ENCODE results near the gene HOXA1.
"Not testable (repeated sequence)": the region's sequence is repeated elsewhere in the genome, so short reads cannot be mapped to it uniquely, and the experiment has no call there.

Gene HOXA1

DNA sequence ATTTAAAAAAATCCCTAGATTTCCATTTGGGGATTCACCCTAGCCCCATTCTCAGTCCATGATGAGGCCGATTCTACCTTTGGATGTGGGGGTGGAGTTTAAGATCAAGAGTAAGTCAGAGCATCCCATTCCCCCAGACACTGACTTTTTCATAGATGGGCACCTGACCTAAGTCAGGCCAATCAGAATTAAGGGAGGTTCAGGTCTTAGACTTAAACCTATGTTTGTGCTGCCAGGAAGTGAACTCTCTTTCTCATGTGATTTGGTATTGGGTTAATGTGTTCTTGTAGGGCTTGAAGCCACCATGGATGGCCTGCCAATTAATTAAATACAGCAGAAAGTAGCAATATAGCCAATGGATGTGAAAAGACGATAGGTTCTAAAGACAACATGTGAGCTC lies 30.1 kb downstream of the HOXA1 start:
- Mint-ChIP-seq H3K4me3 (no peak overlapping the region), H3K9me3 (no peaks in the 10 kb centered on the region), H3K27me3 (peaks cover 23 to 24% of the 10 kb centered on the region in 2 donors), H3K4me1 (ENCODE audit: low read depth in 2 of 2) (no peaks in the 10 kb centered on the region), H3K36me3 (ENCODE audit: insufficient read depth) (no peaks in the 10 kb centered on the region), H3K27ac (no peak overlapping the region)
- ATAC-seq (replicated peaks) = no peak
- no peak for DNase-seq

DNA sequence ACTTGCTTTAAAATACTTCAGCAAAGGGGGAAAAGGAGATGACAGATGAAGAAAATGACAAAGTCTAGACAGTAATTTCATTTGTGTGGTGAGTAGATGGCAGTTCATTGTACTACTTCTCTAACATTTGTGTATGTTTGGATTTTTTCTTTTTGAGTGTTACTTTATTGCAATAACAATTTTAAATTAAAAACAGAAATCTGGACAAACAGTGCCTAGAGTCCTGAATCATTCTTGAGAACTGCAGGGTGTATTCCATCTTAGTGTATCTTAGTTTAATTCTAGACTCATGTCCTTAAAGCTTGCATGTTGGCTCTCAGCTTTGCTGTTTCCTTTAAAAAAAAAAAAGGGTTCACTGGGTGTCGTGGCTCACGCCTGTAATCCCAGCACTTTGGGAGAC lies 31.1 kb downstream of the HOXA1 start:
- H3K27me3 Mint-ChIP-seq = peaks cover 32 to 35% of the 10 kb centered on the region in 2 donors
- DNase-seq (no peak), ATAC-seq (replicated peaks) (no peak)
- no peak overlapping the region for H3K27ac Mint-ChIP-seq
- no peaks in the 10 kb centered on the region for H3K36me3 Mint-ChIP-seq (ENCODE audit: insufficient read depth)
- H3K4me1 Mint-ChIP-seq (ENCODE audit: low read depth in 2 of 2) = no peaks in the 10 kb centered on the region
- no peak overlapping the region for H3K4me3 Mint-ChIP-seq
- H3K9me3 Mint-ChIP-seq = no peaks in the 10 kb centered on the region

GRCh38 chr7:27064159-27064558 lies 31.6 kb downstream of the HOXA1 start:
- no peak overlapping the region for H3K4me3 Mint-ChIP-seq
- no peak for DNase-seq
- H3K36me3 Mint-ChIP-seq (ENCODE audit: insufficient read depth) = no peaks in the 10 kb centered on the region
- no peaks in the 10 kb centered on the region for H3K4me1 Mint-ChIP-seq (ENCODE audit: low read depth in 2 of 2)
- H3K27me3 Mint-ChIP-seq = peaks cover 32 to 39% of the 10 kb centered on the region in 2 donors
- no peaks in the 10 kb centered on the region for H3K9me3 Mint-ChIP-seq
- H3K27ac Mint-ChIP-seq = no peak overlapping the region
- ATAC-seq (replicated peaks) = no peak

GRCh38 chr7:27062946-27063345 lies 32.9 kb downstream of the HOXA1 start:
- H3K4me3 Mint-ChIP-seq = no peak overlapping the region
- peaks cover 34 to 36% of the 10 kb centered on the region in 2 donors for H3K27me3 Mint-ChIP-seq
- no peaks in the 10 kb centered on the region for H3K36me3 Mint-ChIP-seq (ENCODE audit: insufficient read depth)
- DNase-seq = no peak
- no peak for ATAC-seq (replicated peaks)
- H3K9me3 Mint-ChIP-seq = no peaks in the 10 kb centered on the region
- H3K4me1 Mint-ChIP-seq (ENCODE audit: low read depth in 2 of 2) = no peaks in the 10 kb centered on the region
- no peak overlapping the region for H3K27ac Mint-ChIP-seq

- no peaks in the 10 kb centered on the region for H3K9me3 Mint-ChIP-seq
- DNase-seq = no peak
- ATAC-seq (replicated peaks) = no peak
- no peak overlapping the region for H3K27ac Mint-ChIP-seq
- H3K36me3 Mint-ChIP-seq (ENCODE audit: insufficient read depth) = no peaks in the 10 kb centered on the region
- no peaks in the 10 kb centered on the region for H3K4me1 Mint-ChIP-seq (ENCODE audit: low read depth in 2 of 2)
- H3K27me3 Mint-ChIP-seq = peaks cover 15% of the 10 kb centered on the region in 2 donors
- no peak overlapping the region for H3K4me3 Mint-ChIP-seq
Measured at GRCh38 chr7:27053153-27053552, 42.6 kb downstream of the HOXA1 start.

DNA sequence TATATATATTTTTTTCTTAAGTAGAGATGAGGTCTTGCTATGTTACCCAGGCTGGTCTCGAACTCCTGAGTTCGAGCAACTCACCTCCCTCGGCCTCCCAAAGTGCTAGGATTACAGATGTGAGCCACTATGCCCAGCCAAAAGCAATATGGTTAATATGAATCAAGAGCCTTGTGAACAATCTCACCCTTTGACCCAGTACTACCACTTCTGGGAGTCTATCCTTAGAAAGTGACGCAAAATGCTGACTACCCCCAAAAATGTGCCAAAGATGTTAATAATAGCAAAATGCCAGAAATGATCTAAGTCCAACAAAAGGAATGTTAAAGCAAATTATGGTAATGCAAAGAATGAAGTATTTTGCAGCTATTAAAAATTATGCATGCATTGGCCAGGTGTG lies 44.3 kb downstream of the HOXA1 start:
- no peaks in the 10 kb centered on the region for H3K9me3 Mint-ChIP-seq
- H3K4me3 Mint-ChIP-seq = no peak overlapping the region
- no peak for ATAC-seq (replicated peaks)
- H3K27ac Mint-ChIP-seq = no peak overlapping the region
- no peaks in the 10 kb centered on the region for H3K36me3 Mint-ChIP-seq (ENCODE audit: insufficient read depth)
- no peaks in the 10 kb centered on the region for H3K4me1 Mint-ChIP-seq (ENCODE audit: low read depth in 2 of 2)
- no peak for DNase-seq
- H3K27me3 Mint-ChIP-seq = no peaks in the 10 kb centered on the region

DNA sequence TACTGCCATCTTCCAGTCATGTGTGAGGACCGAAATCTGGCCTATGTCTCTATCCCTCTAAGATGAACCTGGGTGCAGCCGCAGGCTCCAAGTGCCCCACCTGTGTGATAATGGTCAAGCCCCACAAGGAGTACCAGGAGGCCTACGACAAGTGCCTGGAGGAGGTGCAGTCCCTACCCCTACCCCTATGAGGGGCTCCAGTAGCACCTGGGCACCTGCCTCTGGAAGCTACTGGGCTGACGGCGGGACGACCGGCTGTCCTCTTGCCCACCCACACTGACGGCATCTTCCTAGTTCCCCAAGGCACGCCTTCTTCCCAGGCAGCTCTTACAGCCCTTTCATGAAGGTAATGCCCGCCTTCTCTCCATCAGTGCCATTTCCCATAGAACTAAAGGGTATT lies 47.4 kb downstream of the HOXA1 start:
- H3K27me3 Mint-ChIP-seq = no peaks in the 10 kb centered on the region
- H3K36me3 Mint-ChIP-seq (ENCODE audit: insufficient read depth) = no peaks in the 10 kb centered on the region
- no peaks in the 10 kb centered on the region for H3K9me3 Mint-ChIP-seq
- H3K4me3 Mint-ChIP-seq = no peak overlapping the region
- no peaks in the 10 kb centered on the region for H3K4me1 Mint-ChIP-seq (ENCODE audit: low read depth in 2 of 2)
- no peak overlapping the region for H3K27ac Mint-ChIP-seq
- DNase-seq = no peak
- no peak for ATAC-seq (replicated peaks)

- H3K36me3 Mint-ChIP-seq (ENCODE audit: insufficient read depth) = no peaks in the 10 kb centered on the region
- H3K4me3 Mint-ChIP-seq = no peak overlapping the region
- H3K27ac Mint-ChIP-seq = no peak overlapping the region
- ATAC-seq (replicated peaks) = no peak
- peaks cover 10 to 13% of the 10 kb centered on the region in 2 donors for H3K27me3 Mint-ChIP-seq
- DNase-seq = no peak
- H3K4me1 Mint-ChIP-seq (ENCODE audit: low read depth in 2 of 2) = no peaks in the 10 kb centered on the region
- H3K9me3 Mint-ChIP-seq = no peaks in the 10 kb centered on the region
Measured at GRCh38 chr7:27046854-27047549, 48.8 kb downstream of the HOXA1 start.

- H3K27ac Mint-ChIP-seq; H3K4me1 Mint-ChIP-seq (ENCODE audit: low read depth in 2 of 2); H3K36me3 Mint-ChIP-seq (ENCODE audit: insufficient read depth); H3K9me3 Mint-ChIP-seq; H3K4me3 Mint-ChIP-seq; DNase-seq; ATAC-seq (replicated peaks): not testable (repeated sequence)
- peaks cover 11 to 13% of the 10 kb centered on the region in 2 donors for H3K27me3 Mint-ChIP-seq
Measured at GRCh38 chr7:27045972-27046371, 49.8 kb downstream of the HOXA1 start.

GRCh38 chr7:27045066-27045465 lies 50.7 kb downstream of the HOXA1 start:
- not testable (repeated sequence) for H3K27ac Mint-ChIP-seq; H3K9me3 Mint-ChIP-seq; ATAC-seq (replicated peaks); H3K36me3 Mint-ChIP-seq (ENCODE audit: insufficient read depth); H3K4me3 Mint-ChIP-seq; DNase-seq; H3K4me1 Mint-ChIP-seq (ENCODE audit: low read depth in 2 of 2)
- peaks cover 11 to 13% of the 10 kb centered on the region in 2 donors for H3K27me3 Mint-ChIP-seq
